K562 (cell line): ENCODE data around the gene TMEM143. TPM values are rescaled to one million over a fixed set of nuclear protein-coding genes. Genes with fewer than 3 reads are reported as not detected.

Experiments
- ARID2 ChIP-seq: fragments of 450-650 bp; IDR thresholded peaks from 2 replicates; pipeline ENCODE4 v1.6.1; 2017; ENCODE audit warnings: antibody characterized with exemption, mild to moderate bottlenecking
- KDM2B ChIP-seq: fragments of 250-450 bp; sonication (Bioruptor Pico); IDR thresholded peaks from 2 replicates; pipeline ENCODE4 v1.8.0; 2021; ENCODE audit warnings: mild to moderate bottlenecking, moderate library complexity
- LCOR ChIP-seq: sonication (generic); formaldehyde crosslinking; IDR thresholded peaks from 2 replicates; pipeline ENCODE4 v1.8.0; 2022; ENCODE audit warnings: mild to moderate bottlenecking, missing genetic modification reagents
- MEIS2 ChIP-seq: fragments of 450-650 bp; IDR thresholded peaks from 2 replicates; pipeline ENCODE4 v1.6.1; 2014; ENCODE audit warnings: mild to moderate bottlenecking; ENCODE audit not compliant: partially characterized antibody
- NCOA6 ChIP-seq: fragments of 450-650 bp; IDR thresholded peaks from 2 replicates; pipeline ENCODE4 v1.6.1; 2017; ENCODE audit warnings: mild to moderate bottlenecking
- NR2F6 ChIP-seq: fragments of 450-650 bp; formaldehyde crosslinking; IDR thresholded peaks from 2 replicates; pipeline ENCODE4 v1.4.0; 2020; ENCODE audit warnings: mild to moderate bottlenecking
- PHF20 ChIP-seq: fragments of 450-650 bp; IDR thresholded peaks from 2 replicates; pipeline ENCODE4 v1.6.1; 2018; ENCODE audit not compliant: partially characterized antibody
- POLR2H ChIP-seq: IDR thresholded peaks from 2 replicates; pipeline ENCODE4 v1.6.1; 2016; ENCODE audit warnings: missing genetic modification characterization, low read depth, mild to moderate bottlenecking, control low read depth, missing compliant biosample characterization, moderate library complexity
- PRPF4 ChIP-seq: fragments of 200-400 bp; formaldehyde crosslinking; IDR thresholded peaks from one replicate; pipeline ENCODE4 v1.6.1; 2017; ENCODE audit warnings: low read length, low read depth, mild to moderate bottlenecking; ENCODE audit not compliant: insufficient read depth, poor library complexity, severe bottlenecking
- RBM34 ChIP-seq: fragments of 200-400 bp; formaldehyde crosslinking; IDR thresholded peaks from 2 replicates; pipeline ENCODE4 v1.6.1; 2018; ENCODE audit warnings: low read length, borderline replicate concordance; ENCODE audit not compliant: insufficient read depth
- SP1 ChIP-seq: sonication (generic); formaldehyde crosslinking; IDR thresholded peaks from 2 replicates; pipeline ENCODE4 v1.8.1; 2022; ENCODE audit warnings: mild to moderate bottlenecking, missing genetic modification reagents
- ZBTB7A ChIP-seq: IDR thresholded peaks from 2 replicates; pipeline ENCODE4 v1.6.1; 2011; ENCODE audit warnings: low read depth, mild to moderate bottlenecking, low read length, moderate library complexity, borderline replicate concordance; ENCODE audit not compliant: control insufficient read depth
- ZNF282 ChIP-seq: sonication (generic); formaldehyde crosslinking; IDR thresholded peaks from 2 replicates; pipeline ENCODE4 v1.8.1; 2023; ENCODE audit warnings: missing genetic modification reagents
- ZNF436 ChIP-seq: fragments of 250-450, 450-650 bp; sonication (Bioruptor Pico); formaldehyde crosslinking; IDR thresholded peaks from 2 replicates; pipeline ENCODE4 v1.7.0; 2020; ENCODE audit warnings: mild to moderate bottlenecking
- ZNF583 ChIP-seq: fragments of 250-450 bp; sonication (Bioruptor Pico); IDR thresholded peaks from 2 replicates; pipeline ENCODE4 v1.4.0; 2020
- polyA plus RNA-seq, 8 experiments: library from polyadenylated mRNA; depleted of rRNA in 4 of 8; stranded (reverse) in 5 of 8; unstranded in 3 of 8; fragments of >200 nt; fragmentation: Nextera tagmentation in 2 of 8; fragmentation: Illumina TruSeq in 1 of 8; extraction: Ambion mirVana in 2 of 8; extraction: Trizol in 1 of 8; gene quantifications; 2 replicates each; pipeline versions ENCODE4 v1.2.1 to v1.2.3, GENCODE V29; 2011 to 2014; ENCODE audit warnings: inconsistent platforms in 1 of 8, missing spikeins in 1 of 8
- total RNA-seq, 7 experiments: library from RNA; depleted of rRNA in 6 of 7; stranded (reverse); fragments of >200 nt in 6 of 7; fragmentation: Illumina TruSeq in 2 of 7; extraction: Trizol in 2 of 7; gene quantifications; 2 replicates each; pipeline versions ENCODE4 v1.2.1 to v1.2.3, GENCODE V29; 2011 to 2021; ENCODE audit warnings: low replicate concordance in 1 of 7
- TF ChIP-seq, protein P1 (sequence below): fragments of 250-450 bp; sonication (Bioruptor Pico); IDR thresholded peaks from 2 replicates; pipeline ENCODE4 v1.9.0; 2021; ENCODE audit warnings: mild to moderate bottlenecking, inconsistent platforms
- TF ChIP-seq, protein P2 (sequence below), 2 experiments: fragments of 250-450 bp in 1 of 2; fragments of 450-650 bp in 1 of 2; sonication (Bioruptor Pico) in 1 of 2; IDR thresholded peaks; 2 replicates each; pipeline versions ENCODE4 v1.6.1 to v1.8.0; 2016 to 2021; ENCODE audit warnings: mild to moderate bottlenecking in 2 of 2, moderate library complexity in 2 of 2, missing compliant biosample characterization in 1 of 2, missing genetic modification characterization in 1 of 2
- TF ChIP-seq, protein P3 (sequence below): fragments of 250-450 bp; sonication (Bioruptor Pico); IDR thresholded peaks from 2 replicates; pipeline ENCODE4 v1.8.0; 2021; ENCODE audit warnings: borderline replicate concordance, mild to moderate bottlenecking, moderate library complexity; ENCODE audit not compliant: poor library complexity, severe bottlenecking
- TF ChIP-seq, protein P4 (sequence below): sonication (generic); formaldehyde crosslinking; IDR thresholded peaks from 2 replicates; pipeline ENCODE4 v1.9.0; 2022; ENCODE audit warnings: mild to moderate bottlenecking, missing genetic modification reagents
- TF ChIP-seq, protein P5 (sequence below): IDR thresholded peaks from 2 replicates; pipeline ENCODE4 v1.6.1; 2011; ENCODE audit warnings: borderline replicate concordance, low read depth, mild to moderate bottlenecking, moderate library complexity, low read length; ENCODE audit not compliant: insufficient read depth, poor library complexity, severe bottlenecking

TMEM143 gene
- total and polyA plus RNA-seq, 9 of the 15 experiments (the other 6 are each of a cell fraction or from before 2014, with no cell fraction given) = 0.66 to 8.8 (median 4.3) TPM

DNA sequence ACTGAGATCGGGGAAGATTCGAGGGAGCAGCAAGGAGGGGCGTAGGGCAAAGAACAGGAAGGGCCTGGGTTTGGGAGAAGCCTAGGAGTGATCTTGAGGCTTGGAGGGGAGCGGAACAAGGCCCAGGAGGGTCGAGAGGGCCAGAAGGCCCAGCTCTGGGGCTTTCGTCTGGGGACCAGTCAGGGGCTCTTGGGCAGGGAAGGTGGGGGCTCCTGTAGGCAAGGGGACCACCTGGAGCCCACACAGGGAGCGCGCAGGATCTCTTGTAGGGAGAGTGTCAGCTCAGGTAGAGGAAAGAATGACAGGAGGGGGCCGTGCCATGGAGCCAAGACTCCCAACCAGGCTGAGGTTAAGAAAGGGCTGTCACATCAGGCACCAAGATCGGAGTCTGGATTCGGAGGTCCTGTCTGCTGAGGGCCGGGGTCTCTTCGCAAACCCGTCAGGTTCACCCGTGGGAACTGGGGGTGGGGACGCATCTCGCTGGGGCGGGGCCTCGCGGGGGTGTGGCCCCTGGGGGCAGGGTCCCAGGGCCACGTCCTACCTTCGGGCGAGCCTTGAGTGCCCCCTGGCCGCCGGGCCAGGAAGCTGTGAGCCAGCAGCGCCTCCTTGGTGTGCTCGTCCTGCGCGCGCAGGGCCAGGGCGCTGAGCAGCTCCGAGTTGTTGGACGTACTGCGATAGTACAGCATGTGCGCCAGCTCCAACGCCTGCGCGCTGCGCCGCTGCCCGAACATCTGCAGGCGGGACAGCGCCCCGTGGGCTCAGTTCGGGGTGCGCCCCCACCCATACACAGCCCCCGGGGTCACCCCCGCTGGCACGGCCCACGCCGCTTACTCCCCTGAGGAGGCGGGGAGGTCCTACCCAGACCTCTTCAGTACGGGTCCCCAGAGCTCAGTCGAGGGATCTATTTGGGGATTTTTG is 30.0 kb downstream of the TMEM143 start (continued):
- TF ChIP-seq ZNF436 = no peak
- TF ChIP-seq ARID2 = peak; percentile 92
- peak; percentile 84 for TF ChIP-seq NCOA6
- peak; percentile 91 for TF ChIP-seq KDM2B (CRISPR knock-in tag)
- 0 out of 2 replicates have a peak, but pooled peaks have one; percentile 47 for TF ChIP-seq ZNF583 (CRISPR knock-in tag)
- TF ChIP-seq NR2F6 = no peak
- peak; percentile 16 for TF ChIP-seq PHF20
- peak; percentile 77 for TF ChIP-seq SP1
- TF ChIP-seq ZBTB7A = peak; percentile 92
- peak; percentile 63; the same call in 1 of the 2 replicates for TF ChIP-seq LCOR (CRISPR knock-in tag)
- TF ChIP-seq ZNF282 (CRISPR knock-in tag) = 0 out of 2 replicates have a peak, but pooled peaks have one; percentile 21
- TF ChIP-seq, protein P1, sequence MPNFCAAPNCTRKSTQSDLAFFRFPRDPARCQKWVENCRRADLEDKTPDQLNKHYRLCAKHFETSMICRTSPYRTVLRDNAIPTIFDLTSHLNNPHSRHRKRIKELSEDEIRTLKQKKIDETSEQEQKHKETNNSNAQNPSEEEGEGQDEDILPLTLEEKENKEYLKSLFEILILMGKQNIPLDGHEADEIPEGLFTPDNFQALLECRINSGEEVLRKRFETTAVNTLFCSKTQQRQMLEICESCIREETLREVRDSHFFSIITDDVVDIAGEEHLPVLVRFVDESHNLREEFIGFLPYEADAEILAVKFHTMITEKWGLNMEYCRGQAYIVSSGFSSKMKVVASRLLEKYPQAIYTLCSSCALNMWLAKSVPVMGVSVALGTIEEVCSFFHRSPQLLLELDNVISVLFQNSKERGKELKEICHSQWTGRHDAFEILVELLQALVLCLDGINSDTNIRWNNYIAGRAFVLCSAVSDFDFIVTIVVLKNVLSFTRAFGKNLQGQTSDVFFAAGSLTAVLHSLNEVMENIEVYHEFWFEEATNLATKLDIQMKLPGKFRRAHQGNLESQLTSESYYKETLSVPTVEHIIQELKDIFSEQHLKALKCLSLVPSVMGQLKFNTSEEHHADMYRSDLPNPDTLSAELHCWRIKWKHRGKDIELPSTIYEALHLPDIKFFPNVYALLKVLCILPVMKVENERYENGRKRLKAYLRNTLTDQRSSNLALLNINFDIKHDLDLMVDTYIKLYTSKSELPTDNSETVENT (CRISPR knock-in tag) = 0 out of 2 replicates have a peak, but pooled peaks have one; percentile 43
- no peak for TF ChIP-seq POLR2H (tag)
- peak; percentile 77 for TF ChIP-seq MEIS2
- TF ChIP-seq, protein P2, sequence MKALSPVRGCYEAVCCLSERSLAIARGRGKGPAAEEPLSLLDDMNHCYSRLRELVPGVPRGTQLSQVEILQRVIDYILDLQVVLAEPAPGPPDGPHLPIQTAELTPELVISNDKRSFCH (CRISPR knock-in tag; IDR thresholded peaks at IDR 0.05) = no peak
- TF ChIP-seq, protein P2 (tag; IDR thresholded peaks at IDR 0.05) = 0 out of 2 replicates have a peak, but pooled peaks have one; percentile 23
- TF ChIP-seq RBM34 = no peak
- no peak for TF ChIP-seq PRPF4
- TF ChIP-seq, protein P3, sequence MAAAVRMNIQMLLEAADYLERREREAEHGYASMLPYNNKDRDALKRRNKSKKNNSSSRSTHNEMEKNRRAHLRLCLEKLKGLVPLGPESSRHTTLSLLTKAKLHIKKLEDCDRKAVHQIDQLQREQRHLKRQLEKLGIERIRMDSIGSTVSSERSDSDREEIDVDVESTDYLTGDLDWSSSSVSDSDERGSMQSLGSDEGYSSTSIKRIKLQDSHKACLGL = no peak
- TF ChIP-seq, protein P4, sequence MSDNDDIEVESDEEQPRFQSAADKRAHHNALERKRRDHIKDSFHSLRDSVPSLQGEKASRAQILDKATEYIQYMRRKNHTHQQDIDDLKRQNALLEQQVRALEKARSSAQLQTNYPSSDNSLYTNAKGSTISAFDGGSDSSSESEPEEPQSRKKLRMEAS (CRISPR knock-in tag) = peak; percentile 95
- TF ChIP-seq, protein P5, sequence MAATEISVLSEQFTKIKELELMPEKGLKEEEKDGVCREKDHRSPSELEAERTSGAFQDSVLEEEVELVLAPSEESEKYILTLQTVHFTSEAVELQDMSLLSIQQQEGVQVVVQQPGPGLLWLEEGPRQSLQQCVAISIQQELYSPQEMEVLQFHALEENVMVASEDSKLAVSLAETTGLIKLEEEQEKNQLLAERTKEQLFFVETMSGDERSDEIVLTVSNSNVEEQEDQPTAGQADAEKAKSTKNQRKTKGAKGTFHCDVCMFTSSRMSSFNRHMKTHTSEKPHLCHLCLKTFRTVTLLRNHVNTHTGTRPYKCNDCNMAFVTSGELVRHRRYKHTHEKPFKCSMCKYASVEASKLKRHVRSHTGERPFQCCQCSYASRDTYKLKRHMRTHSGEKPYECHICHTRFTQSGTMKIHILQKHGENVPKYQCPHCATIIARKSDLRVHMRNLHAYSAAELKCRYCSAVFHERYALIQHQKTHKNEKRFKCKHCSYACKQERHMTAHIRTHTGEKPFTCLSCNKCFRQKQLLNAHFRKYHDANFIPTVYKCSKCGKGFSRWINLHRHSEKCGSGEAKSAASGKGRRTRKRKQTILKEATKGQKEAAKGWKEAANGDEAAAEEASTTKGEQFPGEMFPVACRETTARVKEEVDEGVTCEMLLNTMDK = peak; percentile 56
